HepG2 (cell line): ENCODE measurements around the gene GRK5. TPM values are rescaled to one million over a fixed set of nuclear protein-coding genes. Genes with fewer than 3 reads are reported as not detected.
A peak's percentile ranks its signal among the peaks of the same experiment; 100 is the strongest.

Experiments
- AGO1 ChIP-seq: fragments of 200-400 bp; formaldehyde crosslinking; IDR thresholded peaks from 2 replicates; pipeline ENCODE4 v1.6.1; 2017; ENCODE audit warnings: mild to moderate bottlenecking, low read depth, low read length, moderate library complexity; ENCODE audit not compliant: poor library complexity, severe bottlenecking
- CAMTA2 ChIP-seq: sonication (generic); formaldehyde crosslinking; IDR thresholded peaks from 2 replicates; pipeline ENCODE4 v1.4.0; 2020; ENCODE audit warnings: mild to moderate bottlenecking, missing genetic modification reagents, borderline replicate concordance
- HOXD1 ChIP-seq: sonication (generic); formaldehyde crosslinking; IDR thresholded peaks from 2 replicates; pipeline ENCODE4 v1.5.0; 2020; ENCODE audit warnings: missing genetic modification reagents
- KDM1A ChIP-seq: IDR thresholded peaks from 2 replicates; pipeline ENCODE4 v1.6.1; 2016; ENCODE audit warnings: missing compliant biosample characterization
- NFYB ChIP-seq: sonication (generic); formaldehyde crosslinking; IDR thresholded peaks from 2 replicates; pipeline ENCODE4 v1.4.0; 2020; ENCODE audit warnings: missing genetic modification reagents
- SOX5 ChIP-seq: IDR thresholded peaks from 2 replicates; pipeline ENCODE4 v1.6.1; 2016; ENCODE audit warnings: borderline replicate concordance
- SP5 ChIP-seq: IDR thresholded peaks from 2 replicates; pipeline ENCODE4 v1.6.1; 2016; ENCODE audit warnings: low read depth, borderline replicate concordance
- ZBTB34 ChIP-seq: sonication (generic); formaldehyde crosslinking; IDR thresholded peaks from 2 replicates; pipeline ENCODE4 v1.8.0; 2022; ENCODE audit warnings: mild to moderate bottlenecking, missing genetic modification reagents
- ZFP1 ChIP-seq: IDR thresholded peaks from 2 replicates; pipeline ENCODE4 v1.6.1; 2016
- ZFP90 ChIP-seq: sonication (generic); formaldehyde crosslinking; IDR thresholded peaks from 2 replicates; pipeline ENCODE4 v1.8.0; 2022; ENCODE audit warnings: missing genetic modification reagents, mild to moderate bottlenecking, inconsistent platforms, borderline replicate concordance
- ZNF276 ChIP-seq: sonication (generic); formaldehyde crosslinking; IDR thresholded peaks from 2 replicates; pipeline ENCODE4 v1.4.0; 2020; ENCODE audit warnings: mild to moderate bottlenecking, low read depth, missing genetic modification reagents
- ZNF468 ChIP-seq: sonication (generic); formaldehyde crosslinking; IDR thresholded peaks from 2 replicates; pipeline ENCODE4 v1.8.0; 2022; ENCODE audit warnings: mild to moderate bottlenecking, moderate library complexity, missing genetic modification reagents
- ZNF816 ChIP-seq: sonication (generic); formaldehyde crosslinking; IDR thresholded peaks from 2 replicates; pipeline ENCODE4 v1.8.0; 2022; ENCODE audit warnings: missing genetic modification reagents, mild to moderate bottlenecking, borderline replicate concordance
- ZSCAN31 ChIP-seq: sonication (generic); formaldehyde crosslinking; IDR thresholded peaks from 2 replicates; pipeline ENCODE4 v1.5.0; 2020; ENCODE audit warnings: low read depth, mild to moderate bottlenecking, missing genetic modification reagents
- polyA plus RNA-seq, 8 experiments: library from polyadenylated mRNA; depleted of rRNA in 3 of 8; stranded (reverse) in 7 of 8; unstranded in 1 of 8; fragments of >200 nt; fragmentation: Illumina TruSeq in 4 of 8; extraction: Trizol in 4 of 8; gene quantifications; 2 replicates each; pipeline versions ENCODE4 v1.2.1 to v1.2.3, GENCODE V29; 2011 to 2016; ENCODE audit warnings: low read depth in 4 of 8, missing spikeins in 1 of 8, mixed read lengths in 1 of 8; ENCODE audit not compliant: insufficient read depth in 1 of 8
- total RNA-seq, 5 experiments: library from RNA; depleted of rRNA; stranded (reverse); fragments of >200 nt; fragmentation: Illumina TruSeq; extraction: Trizol; gene quantifications; 2 replicates each; pipeline ENCODE4 v1.2.3, GENCODE V29; 2016; ENCODE audit warnings: low read depth in 1 of 5
- TF ChIP-seq, protein P1 (sequence below): IDR thresholded peaks from 2 replicates; pipeline ENCODE4 v1.4.0; 2020; ENCODE audit warnings: mild to moderate bottlenecking, missing genetic modification reagents
- TF ChIP-seq, protein P2 (sequence below): sonication (generic); formaldehyde crosslinking; IDR thresholded peaks from 2 replicates; pipeline ENCODE4 v1.5.0; 2020; ENCODE audit warnings: mild to moderate bottlenecking, missing genetic modification reagents, borderline replicate concordance

GRK5 gene
- total and polyA plus RNA-seq, 2 of the 13 experiments (the other 11 are each of a cell fraction or from before 2014, with no cell fraction given) = 10.4 to 12.6 TPM

- TF ChIP-seq, protein P1, sequence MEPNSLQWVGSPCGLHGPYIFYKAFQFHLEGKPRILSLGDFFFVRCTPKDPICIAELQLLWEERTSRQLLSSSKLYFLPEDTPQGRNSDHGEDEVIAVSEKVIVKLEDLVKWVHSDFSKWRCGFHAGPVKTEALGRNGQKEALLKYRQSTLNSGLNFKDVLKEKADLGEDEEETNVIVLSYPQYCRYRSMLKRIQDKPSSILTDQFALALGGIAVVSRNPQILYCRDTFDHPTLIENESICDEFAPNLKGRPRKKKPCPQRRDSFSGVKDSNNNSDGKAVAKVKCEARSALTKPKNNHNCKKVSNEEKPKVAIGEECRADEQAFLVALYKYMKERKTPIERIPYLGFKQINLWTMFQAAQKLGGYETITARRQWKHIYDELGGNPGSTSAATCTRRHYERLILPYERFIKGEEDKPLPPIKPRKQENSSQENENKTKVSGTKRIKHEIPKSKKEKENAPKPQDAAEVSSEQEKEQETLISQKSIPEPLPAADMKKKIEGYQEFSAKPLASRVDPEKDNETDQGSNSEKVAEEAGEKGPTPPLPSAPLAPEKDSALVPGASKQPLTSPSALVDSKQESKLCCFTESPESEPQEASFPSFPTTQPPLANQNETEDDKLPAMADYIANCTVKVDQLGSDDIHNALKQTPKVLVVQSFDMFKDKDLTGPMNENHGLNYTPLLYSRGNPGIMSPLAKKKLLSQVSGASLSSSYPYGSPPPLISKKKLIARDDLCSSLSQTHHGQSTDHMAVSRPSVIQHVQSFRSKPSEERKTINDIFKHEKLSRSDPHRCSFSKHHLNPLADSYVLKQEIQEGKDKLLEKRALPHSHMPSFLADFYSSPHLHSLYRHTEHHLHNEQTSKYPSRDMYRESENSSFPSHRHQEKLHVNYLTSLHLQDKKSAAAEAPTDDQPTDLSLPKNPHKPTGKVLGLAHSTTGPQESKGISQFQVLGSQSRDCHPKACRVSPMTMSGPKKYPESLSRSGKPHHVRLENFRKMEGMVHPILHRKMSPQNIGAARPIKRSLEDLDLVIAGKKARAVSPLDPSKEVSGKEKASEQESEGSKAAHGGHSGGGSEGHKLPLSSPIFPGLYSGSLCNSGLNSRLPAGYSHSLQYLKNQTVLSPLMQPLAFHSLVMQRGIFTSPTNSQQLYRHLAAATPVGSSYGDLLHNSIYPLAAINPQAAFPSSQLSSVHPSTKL = peak; percentile 56
- TF ChIP-seq SP5 (CRISPR knock-in tag) (no peak), HOXD1 (no peak), SOX5 (CRISPR knock-in tag) (no peak), NFYB (no peak), CAMTA2 (no peak), ZNF468 (CRISPR knock-in tag) (no peak), ZFP1 (no peak), ZNF816 (peak; percentile 46; the same call in 1 of the 2 replicates), KDM1A (0 out of 2 replicates have a peak, but pooled peaks have one; percentile 42), AGO1 (no peak), ZBTB34 (CRISPR knock-in tag) (no peak), ZSCAN31 (CRISPR knock-in tag) (no peak), ZFP90 (CRISPR knock-in tag) (peak; percentile 21; the same call in 1 of the 2 replicates), ZNF276 (CRISPR knock-in tag) (no peak)
- TF ChIP-seq, protein P2, sequence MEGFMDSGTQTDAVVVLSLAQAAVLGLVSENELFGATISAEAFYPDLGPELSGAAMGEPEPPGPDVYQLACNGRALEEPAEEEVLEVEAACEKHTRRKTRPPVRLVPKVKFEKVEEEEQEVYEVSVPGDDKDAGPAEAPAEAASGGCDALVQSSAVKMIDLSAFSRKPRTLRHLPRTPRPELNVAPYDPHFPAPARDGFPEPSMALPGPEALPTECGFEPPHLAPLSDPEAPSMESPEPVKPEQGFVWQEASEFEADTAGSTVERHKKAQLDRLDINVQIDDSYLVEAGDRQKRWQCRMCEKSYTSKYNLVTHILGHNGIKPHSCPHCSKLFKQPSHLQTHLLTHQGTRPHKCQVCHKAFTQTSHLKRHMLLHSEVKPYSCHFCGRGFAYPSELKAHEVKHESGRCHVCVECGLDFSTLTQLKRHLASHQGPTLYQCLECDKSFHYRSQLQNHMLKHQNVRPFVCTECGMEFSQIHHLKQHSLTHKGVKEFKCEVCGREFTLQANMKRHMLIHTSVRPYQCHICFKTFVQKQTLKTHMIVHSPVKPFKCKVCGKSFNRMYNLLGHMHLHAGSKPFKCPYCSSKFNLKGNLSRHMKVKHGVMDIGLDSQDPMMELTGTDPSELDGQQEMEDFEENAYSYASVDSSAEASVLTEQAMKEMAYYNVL = no peak; the same call in 1 of the 2 replicates
Observed at GRCh38 chr10:119177708-119178371, 29.5 kb upstream of the GRK5 start (continued).
